ENCODE data around the gene PLEKHA7.

GRCh38 chr11:17005646-17006045 lies 8.6 kb downstream of the PLEKHA7 start:
- no peak for TF ChIP-seq CTCF (IDR thresholded peaks at IDR 0.05 in 2 of 3, conservative IDR thresholded peaks at IDR 0.05 in 1 of 3; ENCODE audit: borderline replicate concordance in 1 of 3, insufficient read depth in 1 of 3, low read depth in 2 of 3, low read length in 2 of 3)
- no peak for TF ChIP-seq EZH2 (IDR thresholded peaks at IDR 0.05)
- TF ChIP-seq JUND (IDR thresholded peaks at IDR 0.05) = no peak
- no peak for TF ChIP-seq SIN3A (IDR thresholded peaks at IDR 0.05; ENCODE audit: low read depth)
- no peak for TF ChIP-seq POLR2A (IDR thresholded peaks at IDR 0.05; ENCODE audit: borderline replicate concordance, extremely low read depth, insufficient read depth, insufficient read length)
- TF ChIP-seq ELF1 (IDR thresholded peaks at IDR 0.05; ENCODE audit: borderline replicate concordance, low read depth) = no peak
- no peak for TF ChIP-seq POLR2AphosphoS5 (IDR thresholded peaks at IDR 0.05; ENCODE audit: low read depth, low read length)
- TF ChIP-seq YY1 (IDR thresholded peaks at IDR 0.05; ENCODE audit: extremely low read depth, insufficient replicate concordance, low read depth, low read length) = no peak
- no peak for TF ChIP-seq SP1 (IDR thresholded peaks at IDR 0.05; ENCODE audit: low read depth)
- TF ChIP-seq MAX (IDR thresholded peaks at IDR 0.05) = no peak
- no peak for TF ChIP-seq REST (IDR thresholded peaks at IDR 0.05; ENCODE audit: low read depth)
